K562 (cell line): ENCODE results near the gene S100A2. TPM values are rescaled to one million over a fixed set of nuclear protein-coding genes. Genes with fewer than 3 reads are reported as not detected.

ENCODE experiments used
- CUX1 ChIP-seq: fragments of 200-800 bp; sonication (Bioruptor generic); IDR thresholded peaks from 2 replicates; pipeline ENCODE4 v1.6.1; 2016; ENCODE audit warnings: missing genetic modification characterization, missing compliant biosample characterization
- ETV6 ChIP-seq, 3 experiments: fragments of 150-350 bp in 1 of 3; sonication (generic) in 1 of 3; formaldehyde crosslinking in 1 of 3; IDR thresholded peaks; 2 replicates each; pipeline versions ENCODE4 v1.6.1 to v1.8.0; 2014 to 2022; ENCODE audit warnings: borderline replicate concordance in 2 of 3, low read depth in 2 of 3, antibody characterized with exemption in 1 of 3, low read length in 1 of 3, mild to moderate bottlenecking in 1 of 3, missing genetic modification reagents in 1 of 3
- MCM3 ChIP-seq: fragments of 450-650 bp; IDR thresholded peaks from 2 replicates; pipeline ENCODE4 v1.6.1; 2016
- MGA ChIP-seq: fragments of 450-650 bp; IDR thresholded peaks from 2 replicates; pipeline ENCODE4 v1.6.1; 2016; ENCODE audit warnings: mild to moderate bottlenecking, moderate library complexity
- NCOA6 ChIP-seq: fragments of 450-650 bp; IDR thresholded peaks from 2 replicates; pipeline ENCODE4 v1.6.1; 2017; ENCODE audit warnings: mild to moderate bottlenecking
- SPI1 ChIP-seq: IDR thresholded peaks from 2 replicates; pipeline ENCODE4 v1.6.1; 2011; ENCODE audit warnings: low read depth, low read length, control low read depth, borderline replicate concordance
- ZNF77 ChIP-seq: fragments of 250-450 bp; sonication (Bioruptor Pico); IDR thresholded peaks from 2 replicates; pipeline ENCODE4 v1.5.0; 2020
- polyA plus RNA-seq, 8 experiments: library from polyadenylated mRNA; depleted of rRNA in 4 of 8; stranded (reverse) in 5 of 8; unstranded in 3 of 8; fragments of >200 nt; fragmentation: Nextera tagmentation in 2 of 8; fragmentation: Illumina TruSeq in 1 of 8; extraction: Ambion mirVana in 2 of 8; extraction: Trizol in 1 of 8; gene quantifications; 2 replicates each; pipeline versions ENCODE4 v1.2.1 to v1.2.3, GENCODE V29; 2011 to 2014; ENCODE audit warnings: inconsistent platforms in 1 of 8, missing spikeins in 1 of 8
- total RNA-seq, 7 experiments: library from RNA; depleted of rRNA in 6 of 7; stranded (reverse); fragments of >200 nt in 6 of 7; fragmentation: Illumina TruSeq in 2 of 7; extraction: Trizol in 2 of 7; gene quantifications; 2 replicates each; pipeline versions ENCODE4 v1.2.1 to v1.2.3, GENCODE V29; 2011 to 2021; ENCODE audit warnings: low replicate concordance in 1 of 7

The S100A2 gene
- total and polyA plus RNA-seq, 9 of the 15 experiments (the other 6 are each of a cell fraction or from before 2014, with no cell fraction given), result 0.28 to 0.65 (median 0.44) TPM; not detected in 4

DNA sequence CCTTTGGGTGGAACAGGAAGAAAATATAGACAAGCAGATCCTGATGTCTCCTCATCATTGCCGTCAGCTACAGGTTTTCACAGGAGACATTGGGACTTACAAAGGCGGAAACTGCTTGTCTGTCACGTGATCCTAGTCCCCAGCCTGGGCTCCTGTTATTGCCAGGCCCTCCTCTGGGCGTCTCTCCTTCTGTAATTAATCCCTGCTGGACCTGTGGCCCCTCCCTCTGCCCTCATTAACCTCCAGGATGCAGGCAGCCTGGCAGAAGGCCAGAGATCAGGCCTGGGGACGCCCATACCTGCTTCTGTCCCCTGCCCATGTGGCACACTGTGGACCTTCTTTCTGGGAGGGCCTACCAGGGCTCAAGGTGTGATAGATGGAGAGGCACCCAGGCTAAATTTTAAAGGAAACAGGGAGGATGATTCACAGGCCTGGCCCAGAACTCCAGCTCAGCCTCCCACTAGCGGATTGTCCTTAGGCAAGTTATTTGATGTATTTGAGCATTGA is 27.3 kb downstream of the S100A2 start (continued):
- TF ChIP-seq CUX1 (CRISPR knock-in tag), result no peak
- peak; percentile 44 for TF ChIP-seq MGA
- TF ChIP-seq ZNF77 (CRISPR knock-in tag), result no peak
- no peak for TF ChIP-seq MCM3
- TF ChIP-seq NCOA6, result no peak
- no peak for TF ChIP-seq ETV6 (IDR thresholded peaks at IDR 0.05; ENCODE audit: borderline replicate concordance in 1 of 2, low read depth in 2 of 2, low read length in 1 of 2)
- TF ChIP-seq ETV6 (CRISPR knock-in tag; IDR thresholded peaks at IDR 0.05; ENCODE audit: borderline replicate concordance), result no peak
- no peak for TF ChIP-seq SPI1
